Stomach (tissue), 9 donors: Measurements from ENCODE around the gene JTB. TPM values are rescaled to one million over a fixed set of nuclear protein-coding genes. Genes with fewer than 3 reads are reported as not detected.

Experiments used
- DNase-seq, 2 donors: peaks; one replicate each; pipeline versions ENCODE4 v3.0.0 to v3.0.0-alpha.2; 2013 to 2019
- H3K27ac ChIP-seq, 5 donors: fragments of 200-600 bp in 4 of 5; sonication (generic) in 4 of 5; one replicate each; pipeline ENCODE4 v1.5.1; 2013 to 2019; ENCODE audit warnings: mild to moderate bottlenecking in 1 of 5, moderate library complexity in 1 of 5
- H3K27me3 ChIP-seq, 3 donors: fragments of 200-600 bp; sonication (generic); one replicate each; pipeline ENCODE4 v1.5.1; 2017 to 2019; ENCODE audit warnings: mixed run types in 1 of 3
- H3K36me3 ChIP-seq, 4 donors: fragments of 200-600 bp; sonication (generic); 1 replicate in 3 of 4; 2 replicates in 1 of 4; pipeline ENCODE4 v1.5.1; 2016 to 2019
- H3K4me1 ChIP-seq, 4 donors: fragments of 200-600 bp; sonication (generic); one replicate each; pipeline ENCODE4 v1.5.1; 2016 to 2019
- H3K4me3 ChIP-seq, 4 donors: fragments of 200-600 bp; sonication (generic) in 3 of 4; one replicate each; pipeline ENCODE4 v1.5.1; 2016 to 2019; ENCODE audit warnings: mild to moderate bottlenecking in 1 of 4
- H3K9me3 ChIP-seq, 4 donors: fragments of 200-600 bp; sonication (generic); one replicate each; pipeline ENCODE4 v1.5.1; 2016 to 2019
- CTCF ChIP-seq, 7 experiments: fragments of 450-650 bp in 4 of 7; fragments of 200-600 bp in 3 of 7; sonication (generic) in 3 of 7; IDR thresholded peaks; one replicate each; pipeline ENCODE4 v1.5.1; 2016 to 2019; ENCODE audit warnings: antibody characterized with exemption in 7 of 7, control low read depth in 2 of 7, mild to moderate bottlenecking in 1 of 7
- EP300 ChIP-seq: sonication (generic); formaldehyde crosslinking; IDR thresholded peaks from one replicate; pipeline ENCODE4 v1.6.1; 2017; ENCODE audit warnings: antibody characterized with exemption
- POLR2A ChIP-seq, 4 donors: fragments of 450-650 bp; IDR thresholded peaks; one replicate each; pipeline ENCODE4 v1.6.1; 2016; ENCODE audit warnings: antibody characterized with exemption in 4 of 4, control low read depth in 2 of 4, mild to moderate bottlenecking in 1 of 4, moderate library complexity in 1 of 4
- POLR2AphosphoS5 ChIP-seq, 3 donors: sonication (generic); formaldehyde crosslinking; IDR thresholded peaks; one replicate each; pipeline ENCODE4 v1.6.1; 2016; ENCODE audit warnings: antibody characterized with exemption in 3 of 3
- WGBS, 5 donors: extraction: QIAGEN DNeasy Blood & Tissue Kit in 3 of 5; methylation state at CpG; one replicate each; pipeline versions ENCODE4 v1.1.5 to v1.1.7; 2013 to 2018; 5-methylcytosine and 5-hydroxymethylcytosine counted together
- intact Hi-C: fragments of 100-400 bp; cut with DNase I; formaldehyde crosslinking; loops from one replicate; pipeline ENCODE4 v1.15.1; 2023; ENCODE audit warnings: low total_unique reads
- polyA plus RNA-seq, 3 donors: library from polyadenylated mRNA; stranded (reverse); fragments of 200-250 nt; gene quantifications; one replicate each; pipeline ENCODE4 v1.2.3, GENCODE V29; 2013
- small RNA-seq, 4 donors: library from RNA; depleted of rRNA; stranded (forward); fragments of <200 nt; gene quantifications; one replicate each; pipeline ENCODE3, GENCODE V24; 2016
- total RNA-seq, 5 donors: library from RNA; depleted of rRNA; stranded (reverse); fragments of >200 nt; gene quantifications; one replicate each; pipeline versions ENCODE4 v1.1.0 to v1.2.3, GENCODE V29; 2014 to 2016
- donor health status: healthy with polysubstance abuse.
- donor health status: Bipolar disorder and iron deficiency.
- donor health status: healthy.

The JTB gene
- total and polyA plus RNA-seq, 8 donors = 130 to 859 (median 235) TPM

- no peak overlapping the region for H3K4me3 ChIP-seq
- H3K4me1 ChIP-seq = peaks cover 8 to 12% (median 9%) of the 10 kb centered on the region in 4 donors
- peak overlapping the region in 2 of 5 donors; percentile 7 to 46 for H3K27ac ChIP-seq
- 65 to 88% (median 80%) methylated on average over 1 of the region's 1 CpG for WGBS, 5 donors
- H3K9me3 ChIP-seq = no peaks in the 10 kb centered on the region
- peaks cover 21 to 45% (median 42%) of the 10 kb centered on the region in 4 donors for H3K36me3 ChIP-seq
- no peaks in the 10 kb centered on the region for H3K27me3 ChIP-seq
- DNase-seq = no peak
- intact Hi-C loops = no loop called here
- TF ChIP-seq CTCF (IDR thresholded peaks at IDR 0.05) (no peak), EP300 (no peak), POLR2AphosphoS5 (IDR thresholded peaks at IDR 0.05) (no peak), POLR2A (IDR thresholded peaks at IDR 0.05) (no peak)
Measured at GRCh38 chr1:153928245-153928644, 49.2 kb downstream of the JTB start.

DNA sequence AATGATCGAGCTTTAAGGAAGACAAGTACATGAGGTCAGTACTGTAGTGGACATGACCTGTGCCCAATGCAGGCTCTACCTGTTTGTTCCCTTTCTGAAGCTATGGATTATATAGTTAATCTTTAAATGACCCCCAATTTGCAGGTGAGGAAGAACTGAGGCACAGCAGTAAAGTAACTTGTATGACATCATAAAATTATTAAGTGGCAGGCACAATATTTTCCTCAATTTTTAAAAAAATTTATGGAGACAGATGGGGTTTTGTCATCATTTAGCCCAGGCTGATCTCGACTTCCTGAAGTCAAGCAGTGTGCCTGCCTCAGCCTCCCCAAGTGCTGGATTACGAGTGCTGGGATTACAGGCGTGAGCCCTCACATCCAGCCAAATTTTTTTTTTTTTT is 51.1 kb downstream of the JTB start:
- Histone ChIP-seq H3K4me1 (peaks cover 13 to 17% (median 15%) of the 10 kb centered on the region in 4 donors), H3K27ac (no peak overlapping the region), H3K36me3 (peaks cover 7 to 26% (median 23%) of the 10 kb centered on the region in 4 donors), H3K9me3 (no peaks in the 10 kb centered on the region), H3K27me3 (no peaks in the 10 kb centered on the region), H3K4me3 (no peak overlapping the region)
- TF ChIP-seq POLR2A (IDR thresholded peaks at IDR 0.05) (no peak), CTCF (IDR thresholded peaks at IDR 0.05) (no peak), EP300 (no peak), POLR2AphosphoS5 (IDR thresholded peaks at IDR 0.05) (no peak)
- DNase-seq = no peak
- intact Hi-C loops = no loop called here
- 76 to 88% (median 82%) methylated on average over 4 of the region's 4 CpGs for WGBS, 5 donors

Small RNAs within 50 kb of the gene (small RNA-seq; reads per million reads assigned to genes)
- gene MIR6737 = 0 to 0.30 (median 0.03) reads per million in 4 donors

Other genes starting within 250 kb of the JTB start
- gene INTS3, start 249.6 kb downstream of the JTB start, total RNA-seq = 10 to 100 TPM; 28.1 to 48.2 (median 39.4) TPM
- gene INTS3, start 249.6 kb downstream of the JTB start, polyA plus RNA-seq = 10 to 100 TPM; 11.0 to 39.2 (median 19.1) TPM
- 10 to 100 TPM; 14.9 to 89.9 (median 62.2) TPM for gene SLC27A3, start 202.3 kb downstream of the JTB start, total RNA-seq
- gene SLC27A3, start 202.3 kb downstream of the JTB start, polyA plus RNA-seq = 10 to 100 TPM; 17.4 to 86.8 (median 44.1) TPM
- 10 to 100 TPM; 15.8 to 26.3 (median 18.1) TPM for gene GATAD2B, start 54.7 kb downstream of the JTB start, total RNA-seq
- gene GATAD2B, start 54.7 kb downstream of the JTB start, polyA plus RNA-seq = 1 to 10 TPM; 2.7 to 3.4 (median 3.2) TPM
- gene DENND4B, start 31.0 kb downstream of the JTB start, total RNA-seq = 10 to 100 TPM; 20.9 to 73.0 (median 36.6) TPM
- 10 to 100 TPM; 11.8 to 19.9 (median 14.1) TPM for gene DENND4B, start 31.0 kb downstream of the JTB start, polyA plus RNA-seq
- gene CRTC2, start 19.1 kb downstream of the JTB start, total RNA-seq = 10 to 100 TPM in 2 of 5 donors, 1 to 10 TPM in 3; 1.4 to 49.6 (median 8.0) TPM
- 10 to 100 TPM; 26.9 to 31.1 (median 27.1) TPM for gene CRTC2, start 19.1 kb downstream of the JTB start, polyA plus RNA-seq
- 10 to 100 TPM in 4 of 5 donors, 1 to 10 TPM in 1; 6.4 to 80.6 (median 24.9) TPM for gene SLC39A1, start 14.1 kb downstream of the JTB start, total RNA-seq
- 10 to 100 TPM; 29.9 to 54.8 (median 39.8) TPM for gene SLC39A1, start 14.1 kb downstream of the JTB start, polyA plus RNA-seq
- gene CREB3L4, start 9.8 kb downstream of the JTB start, total RNA-seq = 10 to 100 TPM in 1 of 5 donors, 1 to 10 TPM in 3, not detected in 1; 2.7 to 16.7 (median 7.3) TPM
- 10 to 100 TPM; 10.9 to 32.9 (median 11.8) TPM for gene CREB3L4, start 9.8 kb downstream of the JTB start, polyA plus RNA-seq
- 10 to 100 TPM; 35.5 to 82.9 (median 43.7) TPM for gene RAB13, start 8.7 kb upstream of the JTB start, total RNA-seq
- gene RAB13, start 8.7 kb upstream of the JTB start, polyA plus RNA-seq = 100 to 1,000 TPM; 174 to 730 (median 364) TPM
- gene RPS27, start 13.1 kb upstream of the JTB start, total RNA-seq = 1,000 to 10,000 TPM in 3 of 5 donors, 100 to 1,000 TPM in 1, 10 to 100 TPM in 1; 43.4 to 3,158 (median 1,583) TPM
- over 10,000 TPM; 11,847 to 21,142 (median 13,702) TPM for gene RPS27, start 13.1 kb upstream of the JTB start, polyA plus RNA-seq
- gene NUP210L, start 177.4 kb upstream of the JTB start, total RNA-seq = under 1 TPM in 1 of 5 donors, not detected in 4; 0.18 TPM
- gene NUP210L, start 177.4 kb upstream of the JTB start, polyA plus RNA-seq = not detected
- gene TPM3, start 214.4 kb upstream of the JTB start, total RNA-seq = 100 to 1,000 TPM in 4 of 5 donors, 10 to 100 TPM in 1; 32.7 to 293 (median 214) TPM
- 100 to 1,000 TPM; 101 to 364 (median 159) TPM for gene TPM3, start 214.4 kb upstream of the JTB start, polyA plus RNA-seq
- not detected for gene CFAP141, start 228.7 kb upstream of the JTB start, total RNA-seq
- not detected for gene CFAP141, start 228.7 kb upstream of the JTB start, polyA plus RNA-seq
- gene UBAP2L, start 243.3 kb upstream of the JTB start, total RNA-seq = 100 to 1,000 TPM in 2 of 5 donors, 10 to 100 TPM in 3; 25.2 to 109 (median 90.6) TPM
- gene UBAP2L, start 243.3 kb upstream of the JTB start, polyA plus RNA-seq = 10 to 100 TPM; 41.1 to 44.8 (median 43.4) TPM